HG02852 (cell line): ENCODE results near the gene KBTBD8.
A peak's percentile ranks its signal among the peaks of the same experiment; 100 is the strongest.

Source experiments
- ATAC-seq: cut with Tn5 transposase; IDR thresholded peaks from one replicate; pipeline ENCODE4 v1.9.1; 2021; ENCODE audit warnings: mild to moderate bottlenecking, moderate library complexity; ENCODE audit not compliant: unreplicated experiment

The KBTBD8 gene

GRCh38 chr3:66997560-66998112 lies 471 bp upstream of the KBTBD8 start:
- ATAC-seq, result peak; percentile 90

DNA sequence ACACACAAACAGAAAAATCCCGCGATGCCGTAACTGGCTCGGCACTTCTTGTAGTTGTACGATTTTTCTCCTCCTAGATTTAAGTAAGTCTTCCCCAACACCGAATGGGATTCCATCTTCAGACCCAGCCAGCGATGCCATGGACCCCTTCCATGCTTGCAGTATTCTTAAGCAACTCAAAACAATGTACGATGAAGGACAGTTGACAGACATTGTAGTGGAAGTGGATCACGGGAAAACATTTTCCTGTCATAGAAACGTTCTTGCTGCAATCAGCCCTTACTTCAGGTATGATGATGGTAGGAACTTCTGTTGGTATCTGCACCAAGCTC lies 763 bp downstream of the KBTBD8 start:
- ATAC-seq, result no peak

GRCh38 chr3:67000009-67000408 lies 1.9 kb downstream of the KBTBD8 start:
- peak; percentile 39 for ATAC-seq

DNA sequence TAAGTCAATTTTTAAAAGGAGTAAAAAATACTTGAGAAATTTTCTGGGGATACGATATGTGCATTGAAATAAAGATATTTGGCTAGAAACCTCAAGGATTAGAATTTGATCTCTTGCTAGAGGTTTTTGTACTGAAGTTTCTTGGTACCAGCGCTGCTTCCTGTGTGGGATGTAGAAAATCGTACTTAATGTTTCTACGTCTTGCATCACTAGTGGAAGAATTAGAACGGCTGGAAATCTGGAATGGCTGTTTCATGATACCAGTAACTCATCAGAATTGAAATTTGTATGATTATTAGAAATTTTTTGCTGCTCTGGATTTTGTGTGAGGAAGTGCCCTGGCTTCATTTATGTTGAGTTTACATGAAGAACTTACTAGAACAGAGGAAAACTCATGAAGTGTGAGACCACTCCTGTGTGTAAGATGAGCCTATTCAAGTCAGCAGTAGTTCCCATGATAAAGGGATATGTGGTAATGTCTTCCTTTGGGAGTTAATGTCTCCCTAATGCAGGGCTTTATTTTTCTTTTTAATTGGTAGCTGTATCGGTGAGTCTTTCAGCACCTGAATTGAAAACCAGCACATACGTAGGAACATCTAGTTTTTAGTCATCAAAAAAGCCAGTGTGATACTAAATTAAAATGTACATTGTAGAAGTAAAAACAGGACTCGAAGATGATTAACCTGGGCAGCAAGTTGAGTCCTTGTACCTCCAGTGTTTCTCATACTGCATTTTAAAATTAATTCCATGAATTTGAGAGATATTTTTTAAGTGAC lies 3.2 kb downstream of the KBTBD8 start:
- no peak for ATAC-seq

- no peak for ATAC-seq
These were observed 7.9 kb downstream of the KBTBD8 start for GRCh38 chr3:67005974-67006373.

GRCh38 chr3:67006460-67006859 lies 8.4 kb downstream of the KBTBD8 start:
- ATAC-seq, result no peak

DNA sequence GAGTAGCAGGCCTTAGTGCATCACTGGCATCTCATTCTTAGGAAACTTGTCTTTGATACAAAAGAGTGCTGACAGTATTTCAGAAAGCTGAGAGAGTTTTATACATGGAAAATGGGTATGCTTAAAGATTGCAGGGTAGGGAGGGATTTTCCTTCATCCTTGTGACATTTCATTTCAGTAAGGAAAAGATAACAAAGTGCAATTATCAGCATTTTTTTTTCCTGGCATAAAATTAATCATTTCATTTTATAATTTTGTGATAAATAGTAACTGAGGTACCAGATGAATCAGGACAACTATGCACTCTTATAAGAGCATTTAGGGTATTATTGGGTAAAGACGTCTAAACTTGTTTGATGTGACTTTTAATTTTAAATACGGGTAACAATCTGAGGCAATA lies 10.3 kb downstream of the KBTBD8 start:
- no peak for ATAC-seq

DNA sequence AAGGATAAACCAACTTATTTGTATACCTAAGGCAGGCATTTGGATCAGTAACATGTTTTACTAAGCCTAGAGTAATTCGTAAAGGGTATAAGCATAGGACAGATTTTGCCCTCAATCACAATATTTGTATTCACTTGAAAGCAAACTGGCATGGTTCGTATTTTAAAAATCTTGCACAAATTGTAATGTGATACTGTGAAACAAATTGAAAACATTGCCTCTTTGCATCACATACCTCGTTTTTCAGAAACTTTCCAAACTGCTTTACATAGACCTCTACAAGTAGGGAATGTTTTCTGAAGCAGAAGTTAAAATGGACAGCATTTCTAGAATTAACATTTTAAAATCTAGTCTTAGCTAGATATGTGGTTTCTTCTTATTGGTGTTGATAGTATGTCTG lies 11.6 kb downstream of the KBTBD8 start:
- ATAC-seq, result no peak

GRCh38 chr3:67011414-67012131 lies 13.5 kb downstream of the KBTBD8 start:
- ATAC-seq, result no peak

- no peak for ATAC-seq
These were observed 14.5 kb downstream of the KBTBD8 start for GRCh38 chr3:67012564-67012963.

DNA sequence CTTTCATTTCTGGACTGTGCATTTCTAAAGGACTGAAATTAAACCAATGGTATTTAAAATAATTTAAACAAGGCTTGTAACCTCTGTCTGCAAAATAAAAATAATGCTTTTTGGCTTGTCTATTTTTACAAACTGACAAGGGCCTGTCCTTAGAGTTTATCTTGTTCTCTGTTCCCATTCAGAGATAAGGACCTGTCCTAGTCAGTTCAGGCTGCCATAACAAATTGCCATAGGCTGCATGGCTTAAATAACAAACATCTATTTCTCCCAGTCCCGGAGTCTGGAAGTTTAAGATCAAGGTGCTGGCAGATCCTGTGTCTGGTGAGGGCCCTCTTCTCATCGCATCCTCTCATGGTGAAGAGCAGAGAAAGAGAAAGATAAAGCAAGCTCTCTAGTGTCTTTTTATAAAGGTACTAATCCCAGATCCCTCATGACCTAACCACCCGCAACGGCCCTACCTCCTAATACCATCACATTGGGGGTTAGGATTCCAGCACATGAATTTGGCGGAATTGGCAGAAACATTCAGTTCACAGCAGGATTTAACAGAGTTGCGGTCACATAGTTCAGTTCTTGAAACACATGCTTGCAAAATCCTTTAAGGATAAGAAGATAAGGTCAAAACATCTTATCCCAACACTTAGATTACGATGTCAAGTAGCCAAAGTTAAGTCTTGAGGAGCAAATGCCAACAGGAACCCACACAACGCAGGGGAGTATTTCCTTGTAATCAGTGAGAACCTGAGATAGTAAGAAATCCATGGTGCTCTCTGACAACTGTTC lies 17.8 kb downstream of the KBTBD8 start:
- ATAC-seq, result no peak

- peak; percentile 43 for ATAC-seq
These were observed 18.5 kb downstream of the KBTBD8 start for GRCh38 chr3:67016522-67017080.

- peak; percentile 14 for ATAC-seq
These were observed 19.1 kb downstream of the KBTBD8 start for GRCh38 chr3:67017211-67017610.

GRCh38 chr3:67018105-67018788 lies 20.1 kb downstream of the KBTBD8 start:
- ATAC-seq, result peak; percentile 46

DNA sequence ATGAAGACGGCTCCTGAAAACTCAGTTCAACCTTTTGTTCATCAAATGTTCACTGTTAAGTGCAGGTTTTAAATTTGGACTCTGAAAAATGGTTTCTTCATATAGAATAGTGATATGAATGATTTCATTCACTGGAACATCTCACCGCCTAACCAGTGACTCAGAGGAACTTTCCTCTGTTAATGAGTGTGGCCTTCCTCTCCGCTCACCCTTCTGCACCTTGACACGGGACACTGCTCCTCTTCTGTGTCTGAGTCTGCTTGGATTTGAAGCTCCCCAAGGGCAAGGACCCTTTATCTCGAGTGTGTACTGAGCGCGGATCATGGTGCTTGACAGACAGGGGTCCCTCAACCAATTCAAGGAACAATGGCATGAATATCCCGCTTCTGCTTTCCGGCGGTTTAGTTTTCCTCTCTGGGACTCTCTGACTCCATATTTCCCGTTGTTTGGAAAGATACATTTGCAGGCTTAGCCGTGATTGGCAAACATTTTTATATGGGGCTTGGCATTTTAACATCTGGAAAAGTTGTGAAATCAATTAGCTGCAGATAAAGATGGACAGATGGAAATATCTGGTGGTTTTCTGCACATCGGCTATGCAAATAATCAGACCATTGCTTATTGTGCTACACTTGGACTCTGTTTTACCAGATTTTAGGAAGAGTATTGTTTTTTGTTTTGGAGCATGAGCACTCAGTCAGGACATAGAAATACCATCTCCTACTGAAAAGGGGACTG lies 20.9 kb downstream of the KBTBD8 start:
- peak; percentile 59 for ATAC-seq

- no peak for ATAC-seq
These were observed 30.1 kb downstream of the KBTBD8 start for GRCh38 chr3:67028001-67028784.

DNA sequence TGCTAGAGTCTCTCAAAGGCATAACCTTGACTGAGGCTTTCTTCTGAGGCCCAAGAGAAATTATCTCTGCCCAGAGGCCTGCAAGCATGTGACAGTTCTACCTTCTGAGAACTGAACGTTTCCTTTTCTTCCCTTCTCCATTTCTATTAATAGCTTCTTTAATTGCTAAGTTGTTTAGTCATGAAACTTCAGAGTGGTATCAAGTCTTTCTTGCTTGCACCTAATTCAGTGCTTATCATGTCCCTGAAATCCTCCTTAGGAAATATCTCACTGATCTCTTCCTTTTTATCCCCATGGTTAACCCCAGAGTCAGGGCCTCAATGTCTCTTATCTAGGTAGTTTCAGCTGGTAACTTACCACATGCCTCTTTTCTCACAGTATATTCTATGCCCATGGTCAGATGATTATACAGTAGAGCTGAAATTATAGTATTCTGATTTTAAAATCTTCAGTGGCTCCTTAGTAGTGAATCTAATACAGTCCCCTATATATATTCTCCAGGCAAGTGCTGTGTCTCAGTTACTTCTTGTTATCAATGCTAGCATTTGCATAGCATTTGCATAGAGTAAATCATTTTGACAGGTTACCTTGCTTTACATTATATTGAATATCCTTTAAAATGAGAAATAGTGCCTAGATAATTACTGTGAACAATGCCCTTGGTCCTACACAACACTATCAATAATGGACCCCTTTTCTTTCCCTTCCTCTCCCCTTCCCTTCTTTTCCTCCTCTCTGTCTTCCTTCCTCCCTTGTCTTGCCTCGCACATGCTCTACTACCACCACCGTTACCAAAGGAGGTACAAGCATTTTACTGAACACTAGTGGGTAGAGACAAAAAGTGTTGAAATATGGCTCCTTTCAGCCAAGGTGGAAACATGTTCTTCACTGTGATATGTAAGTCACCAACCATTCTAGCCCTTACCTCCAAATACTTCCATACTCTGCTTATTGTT lies 33.0 kb downstream of the KBTBD8 start:
- peak; percentile 85 for ATAC-seq

DNA sequence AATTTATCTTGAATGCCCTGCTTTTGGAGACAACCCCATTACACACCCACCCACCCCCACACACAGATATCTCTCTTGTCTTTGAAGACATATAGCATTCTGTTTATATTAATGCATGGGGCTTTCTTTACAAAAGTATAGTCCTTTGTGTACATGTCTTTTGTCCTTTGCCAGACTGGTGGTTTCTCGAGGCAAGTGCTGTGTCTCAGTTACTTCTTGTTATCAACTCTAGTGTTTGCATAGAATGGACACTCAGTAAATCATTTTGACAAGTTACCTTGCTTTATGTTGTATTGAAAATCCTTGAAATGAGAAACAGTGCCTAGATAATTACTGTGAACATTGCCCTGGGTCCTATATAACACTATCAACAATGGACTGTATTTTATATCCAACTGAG lies 33.9 kb downstream of the KBTBD8 start:
- ATAC-seq, result no peak
